HEK293 (cell line): ENCODE measurements around the gene KIAA1328.

Experiments
- CTCF ChIA-PET: fragments of 350-600 bp; formaldehyde crosslinking; extraction: SDS; loops from one replicate; lab custom pipeline; 2021; ENCODE audit warnings: antibody characterized with exemption; lab: Yijun Ruan, JAX
- POLR2A ChIA-PET: fragments of 300-600 bp; formaldehyde crosslinking; extraction: SDS; loops from one replicate; lab custom pipeline; 2020; ENCODE audit warnings: antibody characterized with exemption, inconsistent platforms; lab: Yijun Ruan, JAX
- H3K27ac ChIP-seq: fragments of 200-500 bp; sonication (Bioruptor generic); 2 replicates; pipeline ENCODE4 v1.5.1; 2014; ENCODE audit warnings: low read depth, low read length, control low read depth, inconsistent platforms; ENCODE audit errors: extremely low read depth
- H3K36me3 ChIP-seq, 2 experiments: fragments of 200-500 bp in 1 of 2; sonication (Bioruptor generic) in 1 of 2; 1 replicate in 1 of 2; 2 replicates in 1 of 2; pipeline ENCODE4 v1.5.1; 2014 to 2017; ENCODE audit warnings: inconsistent platforms in 2 of 2, low read length in 2 of 2; ENCODE audit not compliant: control insufficient read depth in 2 of 2, insufficient read depth in 1 of 2
- H3K4me1 ChIP-seq: fragments of 200-500 bp; sonication (Bioruptor generic); 2 replicates; pipeline ENCODE4 v1.5.1; 2014; ENCODE audit warnings: mild to moderate bottlenecking, low read length, inconsistent platforms; ENCODE audit not compliant: control insufficient read depth, insufficient read depth
- H3K4me3 ChIP-seq: 2 replicates; pipeline ENCODE4 v1.5.1; 2011; ENCODE audit warnings: low read depth, mild to moderate bottlenecking, control low read depth, low read length, moderate library complexity
- H3K9me3 ChIP-seq: fragments of 200-500 bp; sonication (Bioruptor generic); 2 replicates; pipeline ENCODE4 v1.5.1; 2014; ENCODE audit warnings: low read depth, low read length, inconsistent platforms; ENCODE audit not compliant: control insufficient read depth, insufficient read depth
- EGR2 ChIP-seq: fragments of 450-650 bp; formaldehyde crosslinking; IDR thresholded peaks from 2 replicates; pipeline ENCODE4 v1.5.1; 2016; ENCODE audit warnings: low read depth, missing biosample characterization, missing genetic modification characterization
- MEIS1 ChIP-seq: sonication (generic); formaldehyde crosslinking; IDR thresholded peaks from 2 replicates; pipeline ENCODE4 v1.8.1; 2022; ENCODE audit warnings: missing genetic modification reagents, mild to moderate bottlenecking, borderline replicate concordance
- PRDM1 ChIP-seq: fragments of 450-650 bp; formaldehyde crosslinking; IDR thresholded peaks from 2 replicates; pipeline ENCODE4; 2016; ENCODE audit warnings: missing biosample characterization, missing genetic modification characterization
- PRDM10 ChIP-seq: fragments of 450-650 bp; formaldehyde crosslinking; IDR thresholded peaks from 2 replicates; pipeline ENCODE4 v1.5.1; 2016; ENCODE audit warnings: missing biosample characterization, missing genetic modification characterization
- SCRT1 ChIP-seq: fragments of 450-650 bp; formaldehyde crosslinking; IDR thresholded peaks from 2 replicates; pipeline ENCODE4 v1.5.1; 2016; ENCODE audit warnings: missing biosample characterization, missing genetic modification characterization, borderline replicate concordance
- TRIM28 ChIP-seq: IDR thresholded peaks from 2 replicates; pipeline ENCODE4 v1.6.1; 2011; ENCODE audit warnings: low read length, control low read depth, borderline replicate concordance
- ZBTB44 ChIP-seq: fragments of 450-650 bp; IDR thresholded peaks from 2 replicates; pipeline ENCODE4 v1.5.1; 2018; ENCODE audit warnings: missing biosample characterization, mild to moderate bottlenecking, missing genetic modification characterization
- ZNF140 ChIP-seq: fragments of 450-650 bp; formaldehyde crosslinking; IDR thresholded peaks from 2 replicates; pipeline ENCODE4 v1.5.1; 2016; ENCODE audit warnings: missing biosample characterization, missing genetic modification characterization
- ZNF146 ChIP-seq: fragments of 450-650 bp; formaldehyde crosslinking; IDR thresholded peaks from 2 replicates; pipeline ENCODE4 v1.5.1; 2016; ENCODE audit warnings: missing biosample characterization, missing genetic modification characterization
- ZNF169 ChIP-seq: fragments of 450-650 bp; formaldehyde crosslinking; IDR thresholded peaks from 2 replicates; pipeline ENCODE4 v1.5.1; 2016; ENCODE audit warnings: missing biosample characterization, missing genetic modification characterization
- ZNF174 ChIP-seq: fragments of 450-650 bp; formaldehyde crosslinking; IDR thresholded peaks from 2 replicates; pipeline ENCODE4 v1.5.0; 2017; ENCODE audit warnings: missing biosample characterization, mild to moderate bottlenecking, missing genetic modification characterization
- ZNF202 ChIP-seq: fragments of 450-650 bp; formaldehyde crosslinking; IDR thresholded peaks from 2 replicates; pipeline ENCODE4 v1.5.1; 2016; ENCODE audit warnings: missing biosample characterization, missing genetic modification characterization, borderline replicate concordance
- ZNF266 ChIP-seq: fragments of 450-650 bp; formaldehyde crosslinking; IDR thresholded peaks from 2 replicates; pipeline ENCODE4 v1.5.1; 2016; ENCODE audit warnings: missing biosample characterization, missing genetic modification characterization, low read depth
- ZNF274 ChIP-seq, 2 experiments: fragments of 200-500 bp in 1 of 2; fragments of 450-650 bp in 1 of 2; sonication (Bioruptor generic) in 1 of 2; formaldehyde crosslinking in 1 of 2; IDR thresholded peaks; 2 replicates each; pipeline versions ENCODE4 v1.5.1 to v1.6.1; 2014 to 2016; ENCODE audit warnings: borderline replicate concordance in 1 of 2, inconsistent platforms in 1 of 2, low read length in 1 of 2, missing biosample characterization in 1 of 2, missing genetic modification characterization in 1 of 2
- ZNF449 ChIP-seq: fragments of 450-650 bp; formaldehyde crosslinking; IDR thresholded peaks from 2 replicates; pipeline ENCODE4 v1.5.1; 2017; ENCODE audit warnings: missing biosample characterization, mild to moderate bottlenecking, missing genetic modification characterization, moderate library complexity
- ZNF544 ChIP-seq: fragments of 450-650 bp; formaldehyde crosslinking; IDR thresholded peaks from 2 replicates; pipeline ENCODE4 v1.5.0; 2017; ENCODE audit warnings: missing biosample characterization, missing genetic modification characterization
- ZNF555 ChIP-seq: fragments of 450-650 bp; formaldehyde crosslinking; conservative IDR thresholded peaks from 2 replicates; pipeline ENCODE4 v1.5.1; 2017; ENCODE audit warnings: missing biosample characterization, mild to moderate bottlenecking, missing genetic modification characterization, inconsistent platforms
- ZNF677 ChIP-seq: fragments of 450-650 bp; IDR thresholded peaks from 2 replicates; pipeline ENCODE4 v1.5.0; 2018; ENCODE audit warnings: missing biosample characterization, mild to moderate bottlenecking, missing genetic modification characterization, moderate library complexity
- ZNF791 ChIP-seq: fragments of 450-650 bp; formaldehyde crosslinking; IDR thresholded peaks from 2 replicates; pipeline ENCODE4 v1.5.1; 2016; ENCODE audit warnings: missing biosample characterization, missing genetic modification characterization
- ZXDB ChIP-seq: fragments of 450-650 bp; formaldehyde crosslinking; IDR thresholded peaks from 2 replicates; pipeline ENCODE4 v1.5.1; 2016; ENCODE audit warnings: missing biosample characterization, missing genetic modification characterization

The KIAA1328 gene

GRCh38 chr18:37180086-37180485 is 351.2 kb downstream of the KIAA1328 start (continued):
- no peak for TF ChIP-seq TRIM28
- TF ChIP-seq EGR2, result no peak
- no peak for TF ChIP-seq ZNF274 (IDR thresholded peaks at IDR 0.05; ENCODE audit: low read length)
- TF ChIP-seq ZNF274 (tag by site-specific recombination; IDR thresholded peaks at IDR 0.05; ENCODE audit: borderline replicate concordance), result no peak
- TF ChIP-seq ZNF449 (tag by site-specific recombination), result no peak
- no peak for TF ChIP-seq ZNF146 (tag by site-specific recombination)
- TF ChIP-seq ZBTB44 (tag by site-specific recombination), result no peak
- no peak for TF ChIP-seq PRDM1 (tag by site-specific recombination)
- no peak for TF ChIP-seq MEIS1

- Histone ChIP-seq H3K36me3 (no peaks in the 10 kb centered on the region), H3K4me1 (no peaks in the 10 kb centered on the region), H3K9me3 (no peaks in the 10 kb centered on the region), H3K27ac (no peak overlapping the region), H3K4me3 (no peak overlapping the region)
- TF ChIP-seq ZNF266 (tag by site-specific recombination) (no peak), ZNF555 (tag by site-specific recombination) (no peak), ZXDB (tag by site-specific recombination) (no peak), SCRT1 (tag by site-specific recombination) (no peak), ZNF169 (tag by site-specific recombination) (no peak)
- ChIA-PET CTCF (interaction anchor here (0.8 kb wide), 1 partner anchor 9 kb away, joined by 3 read pairs; no protein-coding TSS in a partner anchor), POLR2A (no interaction called here)
Measured at GRCh38 chr18:37182340-37183135, 353.6 kb downstream of the KIAA1328 start.

- no peak for TF ChIP-seq ZNF677
- TF ChIP-seq PRDM1 (tag by site-specific recombination), result no peak
- TF ChIP-seq ZNF174 (tag by site-specific recombination), result no peak
- TF ChIP-seq PRDM10 (tag by site-specific recombination), result no peak
- TF ChIP-seq ZNF544 (tag by site-specific recombination), result no peak
- TF ChIP-seq ZNF140 (tag by site-specific recombination), result no peak
- no peak for TF ChIP-seq ZNF791 (tag by site-specific recombination)
- no peak for TF ChIP-seq ZNF202
- H3K9me3 ChIP-seq, result no peaks in the 10 kb centered on the region
- H3K27ac ChIP-seq, result no peak overlapping the region
- H3K4me3 ChIP-seq, result no peak overlapping the region
- no peaks in the 10 kb centered on the region for H3K4me1 ChIP-seq
- POLR2A ChIA-PET, result no interaction called here
- H3K36me3 ChIP-seq, result no peaks in the 10 kb centered on the region
- CTCF ChIA-PET, result no interaction called here
Measured at GRCh38 chr18:37184209-37184868, 355.4 kb downstream of the KIAA1328 start.
